H1 (cell line): ENCODE data around the gene GRAMD4.

ENCODE experiments used
- CEBPB ChIP-seq: IDR thresholded peaks from 2 replicates; pipeline ENCODE4 v1.6.1; 2012; ENCODE audit warnings: low read depth, low read length
- CTCF ChIP-seq, 3 experiments: IDR thresholded peaks; 1 replicate in 2 of 3; 2 replicates in 1 of 3; pipeline versions ENCODE4 v1.5.1 to v1.6.1; 2011; ENCODE audit warnings: low read length in 3 of 3, mild to moderate bottlenecking in 3 of 3, inconsistent platforms in 2 of 3, low read depth in 1 of 3, moderate library complexity in 1 of 3; ENCODE audit not compliant: insufficient read depth in 1 of 3; ENCODE audit errors: control extremely low read depth in 1 of 3
- KDM1A ChIP-seq: fragments of 200-600, 300-600 bp; sonication (generic); IDR thresholded peaks from 2 replicates; pipeline ENCODE4 v1.7.1; 2016; ENCODE audit warnings: mild to moderate bottlenecking, low read length, borderline replicate concordance
- POLR2AphosphoS5 ChIP-seq: IDR thresholded peaks from 2 replicates; pipeline ENCODE4 v1.6.1; 2011; ENCODE audit warnings: low read depth, low read length
- SP1 ChIP-seq: IDR thresholded peaks from 2 replicates; pipeline ENCODE4 v1.6.1; 2011; ENCODE audit warnings: low read depth, low read length
- ZNF274 ChIP-seq: IDR thresholded peaks from 2 replicates; pipeline ENCODE4 v1.7.0; 2012; ENCODE audit warnings: low read length, borderline replicate concordance; ENCODE audit errors: extremely low read depth

- TF ChIP-seq CTCF (IDR thresholded peaks at IDR 0.05; ENCODE audit: control extremely low read depth in 1 of 3, insufficient read depth in 1 of 3, low read depth in 1 of 3, low read length in 3 of 3) (no peak), ZNF274 (no peak), KDM1A (no peak), SP1 (no peak), POLR2AphosphoS5 (no peak), CEBPB (no peak)
Observed at GRCh38 chr22:46629291-46629690, 9.1 kb downstream of the GRAMD4 start.
